C4-2B (cell line): ENCODE measurements around the gene VGLL4.
"Not testable (repeated sequence)": the region's sequence is repeated elsewhere in the genome, so short reads cannot be mapped to it uniquely, and the experiment has no call there.

Source experiments
- H3K27ac ChIP-seq: fragments of 450-650 bp; 2 replicates; pipeline ENCODE4 v1.5.1; 2017
- ZFX ChIP-seq: fragments of 450-650 bp; IDR thresholded peaks from 2 replicates; pipeline ENCODE4 v1.6.1; 2017
- TF ChIP-seq, protein P1 (sequence below): fragments of 450-650 bp; conservative IDR thresholded peaks from 2 replicates; pipeline ENCODE4 v1.5.1; 2017; ENCODE audit warnings: mild to moderate bottlenecking

VGLL4 gene

DNA sequence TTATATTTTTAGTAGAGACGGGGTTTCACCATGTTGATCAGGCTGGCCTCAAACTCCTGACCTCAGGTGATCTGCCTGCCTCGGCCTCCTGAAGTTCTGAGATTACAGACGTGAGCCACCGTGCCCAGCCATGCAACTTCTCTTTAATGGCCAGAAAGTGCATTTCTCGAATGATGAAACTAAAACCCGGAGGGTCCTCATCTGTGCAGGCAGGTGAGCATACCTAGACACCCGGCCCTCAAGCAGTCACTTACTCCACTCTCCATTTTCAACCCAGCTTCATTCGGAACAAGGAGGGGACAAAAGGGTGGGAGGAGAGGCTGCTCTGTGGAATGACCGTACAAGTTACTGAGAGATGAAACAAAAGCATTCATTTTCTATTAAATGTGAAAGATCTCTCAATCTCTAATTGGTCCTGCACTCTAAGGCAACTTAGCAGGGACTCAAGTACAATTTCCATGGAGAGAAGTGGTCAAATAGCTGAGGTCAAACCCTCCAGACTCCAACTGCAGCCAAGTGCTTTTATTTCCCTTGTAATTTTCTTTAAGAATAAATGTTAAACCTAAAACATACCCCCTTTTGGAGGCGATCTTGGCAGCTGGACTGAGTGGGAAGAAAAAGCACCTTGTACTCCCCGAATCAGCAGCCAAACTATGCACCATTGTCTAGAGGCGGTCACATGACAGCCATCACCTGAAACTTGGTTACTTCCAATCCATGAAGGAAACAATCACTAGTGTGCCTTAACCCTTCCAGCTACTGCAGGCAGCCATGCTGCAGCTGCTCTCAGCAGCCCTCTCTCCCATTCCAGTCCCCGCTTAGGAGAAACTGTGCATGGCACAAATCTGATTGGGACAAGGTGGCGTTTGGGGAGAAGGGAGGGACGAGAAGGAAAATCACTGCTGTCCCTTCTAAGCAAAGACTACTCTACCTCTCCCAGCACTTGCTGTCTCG, 62.2 kb downstream of the VGLL4 start:
- TF ChIP-seq ZFX = no peak
- TF ChIP-seq, protein P1, sequence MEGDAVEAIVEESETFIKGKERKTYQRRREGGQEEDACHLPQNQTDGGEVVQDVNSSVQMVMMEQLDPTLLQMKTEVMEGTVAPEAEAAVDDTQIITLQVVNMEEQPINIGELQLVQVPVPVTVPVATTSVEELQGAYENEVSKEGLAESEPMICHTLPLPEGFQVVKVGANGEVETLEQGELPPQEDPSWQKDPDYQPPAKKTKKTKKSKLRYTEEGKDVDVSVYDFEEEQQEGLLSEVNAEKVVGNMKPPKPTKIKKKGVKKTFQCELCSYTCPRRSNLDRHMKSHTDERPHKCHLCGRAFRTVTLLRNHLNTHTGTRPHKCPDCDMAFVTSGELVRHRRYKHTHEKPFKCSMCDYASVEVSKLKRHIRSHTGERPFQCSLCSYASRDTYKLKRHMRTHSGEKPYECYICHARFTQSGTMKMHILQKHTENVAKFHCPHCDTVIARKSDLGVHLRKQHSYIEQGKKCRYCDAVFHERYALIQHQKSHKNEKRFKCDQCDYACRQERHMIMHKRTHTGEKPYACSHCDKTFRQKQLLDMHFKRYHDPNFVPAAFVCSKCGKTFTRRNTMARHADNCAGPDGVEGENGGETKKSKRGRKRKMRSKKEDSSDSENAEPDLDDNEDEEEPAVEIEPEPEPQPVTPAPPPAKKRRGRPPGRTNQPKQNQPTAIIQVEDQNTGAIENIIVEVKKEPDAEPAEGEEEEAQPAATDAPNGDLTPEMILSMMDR = no peak
- peak overlapping the region; percentile 57 for H3K27ac ChIP-seq

DNA sequence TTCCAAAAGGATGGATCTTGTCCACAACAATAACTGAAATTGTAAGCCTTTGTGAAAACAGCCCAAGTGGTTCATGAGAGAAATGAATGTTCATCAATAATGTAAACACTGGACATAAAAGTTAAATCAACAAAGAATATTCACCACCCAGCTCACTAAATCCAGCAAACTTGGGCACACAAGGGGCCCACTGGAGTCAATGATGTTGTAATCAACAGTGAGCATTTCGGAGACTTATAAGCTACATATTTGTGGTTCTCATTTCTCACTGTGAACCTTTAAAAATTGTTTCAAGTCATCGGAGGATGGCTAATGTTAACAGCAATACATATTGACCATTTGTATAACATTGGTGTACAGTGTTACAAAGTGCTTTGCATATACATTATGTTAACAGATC, 63.1 kb downstream of the VGLL4 start:
- no peak overlapping the region for H3K27ac ChIP-seq
- TF ChIP-seq, protein P1 = no peak
- no peak for TF ChIP-seq ZFX

DNA sequence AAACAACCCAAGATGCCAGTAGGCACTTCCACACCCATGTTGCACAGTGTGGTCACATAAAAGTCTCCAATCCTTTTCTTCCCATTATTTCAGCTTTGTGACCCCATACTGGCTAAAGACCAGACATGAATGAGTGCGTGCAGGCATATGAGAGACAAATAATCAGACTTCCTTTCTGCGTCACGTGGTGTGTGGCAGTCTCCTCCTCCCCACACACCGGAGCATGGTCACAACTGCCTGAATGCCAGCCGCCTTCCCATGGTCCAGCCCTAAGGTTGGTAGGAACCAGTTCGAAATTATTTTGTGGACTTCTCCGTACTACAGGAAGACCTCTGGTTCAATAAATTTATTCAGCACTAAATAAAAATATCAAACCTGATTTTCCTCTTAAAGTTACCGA, 65.5 kb downstream of the VGLL4 start:
- TF ChIP-seq, protein P1 = no peak
- no peak for TF ChIP-seq ZFX
- no peak overlapping the region for H3K27ac ChIP-seq

DNA sequence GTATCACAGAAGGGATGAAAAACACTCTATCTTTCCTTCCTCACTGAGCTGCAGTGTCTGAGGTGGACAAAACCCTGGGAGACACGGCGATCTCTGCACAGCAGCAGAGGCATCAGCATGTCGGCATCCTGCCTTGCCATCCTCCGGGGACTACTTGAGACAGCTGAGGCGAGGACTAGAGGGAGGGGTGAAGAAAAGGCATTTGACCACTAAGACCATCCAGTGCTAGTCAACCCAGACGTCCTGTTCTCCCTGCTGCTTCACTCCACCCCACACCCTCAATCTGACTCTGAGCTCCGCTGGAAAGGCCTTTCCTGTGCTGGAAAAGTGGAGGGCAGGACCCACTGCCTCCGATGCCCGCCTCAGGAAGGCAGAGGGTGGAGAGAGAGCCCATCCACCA, 67.3 kb downstream of the VGLL4 start:
- no peak overlapping the region for H3K27ac ChIP-seq
- TF ChIP-seq, protein P1 = no peak
- no peak for TF ChIP-seq ZFX

DNA sequence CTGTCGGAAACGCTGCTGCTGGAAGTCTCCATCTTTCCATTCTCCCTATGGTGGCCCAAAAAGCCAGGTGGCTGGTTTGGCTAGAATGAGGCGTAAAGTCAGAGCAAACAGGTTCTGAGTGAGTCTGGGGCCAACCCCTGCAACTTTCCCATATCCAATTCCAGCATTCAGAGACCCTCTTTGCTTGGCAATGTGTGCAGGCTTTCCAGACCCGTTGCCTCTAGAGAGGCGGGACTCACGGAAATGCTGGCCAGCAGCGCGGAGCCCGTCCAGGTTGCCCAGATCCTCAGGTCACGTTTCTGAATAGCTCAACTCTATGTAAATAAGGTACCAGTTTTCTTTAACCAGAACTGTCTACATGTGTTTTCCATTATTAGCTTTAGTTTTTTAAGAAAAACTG, 68.0 kb downstream of the VGLL4 start:
- no peak for TF ChIP-seq ZFX
- TF ChIP-seq, protein P1 = no peak
- no peak overlapping the region for H3K27ac ChIP-seq

DNA sequence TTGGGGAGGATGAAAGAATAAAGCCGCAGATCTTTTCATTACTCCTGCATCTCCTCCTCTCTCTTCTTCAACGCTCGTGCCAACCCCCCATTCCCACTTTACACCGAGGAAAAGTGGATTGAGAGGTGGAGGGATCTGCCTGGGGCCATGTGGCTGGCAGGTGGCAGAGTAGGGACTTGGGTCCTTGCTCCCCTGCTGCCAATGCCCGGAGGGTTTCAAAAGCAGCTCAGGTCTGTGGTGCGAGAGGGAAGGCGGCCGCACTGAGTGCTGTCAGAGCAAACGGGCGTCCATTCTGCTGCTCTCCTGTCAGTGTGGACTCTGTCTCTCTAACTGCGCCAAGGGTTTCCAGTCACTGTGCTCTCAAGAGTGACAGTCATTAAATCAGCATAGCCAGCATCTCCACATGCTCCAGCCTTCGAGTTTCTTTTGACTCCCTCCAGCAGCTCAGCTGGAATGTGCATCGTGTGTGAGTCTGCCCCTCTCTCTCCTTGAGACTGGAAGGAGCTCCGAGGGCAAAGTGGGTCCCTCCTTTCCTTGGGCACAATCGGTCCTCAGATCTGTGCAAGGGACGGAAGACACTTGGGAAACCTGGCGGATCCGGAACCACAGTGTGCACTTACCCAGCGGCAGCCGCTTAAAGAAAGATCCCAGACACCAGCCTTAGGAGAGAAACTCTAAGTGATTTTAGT, 68.6 kb downstream of the VGLL4 start:
- no peak for TF ChIP-seq ZFX
- TF ChIP-seq, protein P1 = no peak
- no peak overlapping the region for H3K27ac ChIP-seq

DNA sequence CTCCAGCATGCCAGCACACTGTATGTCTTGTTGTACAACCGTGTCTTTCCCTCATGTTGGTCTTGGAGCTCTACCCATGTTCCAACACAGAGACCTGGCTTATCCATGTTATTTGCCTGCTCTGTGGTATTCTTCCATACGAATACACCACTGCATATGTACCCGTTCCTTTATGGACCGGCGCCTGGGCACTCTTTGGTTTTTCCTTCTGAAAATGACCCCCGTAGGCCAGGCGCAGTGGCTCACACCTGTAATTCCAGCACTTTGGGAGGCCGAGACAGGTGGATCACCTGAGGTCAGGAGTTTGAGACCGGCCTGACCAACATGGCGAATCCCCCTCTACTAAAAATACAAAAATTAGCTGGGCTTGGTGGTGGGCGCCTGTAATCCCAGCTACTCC, 71.1 kb downstream of the VGLL4 start:
- not testable (repeated sequence) for H3K27ac ChIP-seq
